22Rv1 (cell line): Measurements from ENCODE around the gene SLC4A1.

Experiments used
- ZFX ChIP-seq: fragments of 450-650 bp; IDR thresholded peaks from 2 replicates; pipeline ENCODE4 v1.6.1; 2017; ENCODE audit warnings: antibody characterized with exemption, borderline replicate concordance
- TF ChIP-seq, protein P1 (sequence below): fragments of 450-650 bp; IDR thresholded peaks from 2 replicates; pipeline ENCODE4 v1.5.1; 2017; ENCODE audit warnings: mild to moderate bottlenecking

DNA sequence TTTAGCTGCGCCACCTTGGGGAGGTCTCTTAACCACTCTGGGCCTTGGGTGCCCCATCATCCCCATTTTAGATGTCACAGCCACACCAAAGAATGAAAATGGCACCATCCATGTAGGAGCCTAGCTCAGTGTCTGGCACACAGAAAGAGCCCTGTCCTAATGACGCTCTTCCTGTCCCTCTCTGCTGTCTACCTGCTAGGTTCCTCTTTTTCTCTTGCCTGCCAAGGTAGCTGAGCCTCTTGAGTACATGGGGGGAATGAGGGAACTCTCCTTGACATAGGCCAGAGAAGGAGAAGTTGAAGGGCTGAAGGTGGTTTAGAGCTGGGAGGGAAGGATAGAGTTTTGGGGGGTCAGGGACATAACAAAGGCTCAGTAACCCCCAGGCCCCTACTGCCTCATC is 42.3 kb upstream of the SLC4A1 start:
- TF ChIP-seq, protein P1, sequence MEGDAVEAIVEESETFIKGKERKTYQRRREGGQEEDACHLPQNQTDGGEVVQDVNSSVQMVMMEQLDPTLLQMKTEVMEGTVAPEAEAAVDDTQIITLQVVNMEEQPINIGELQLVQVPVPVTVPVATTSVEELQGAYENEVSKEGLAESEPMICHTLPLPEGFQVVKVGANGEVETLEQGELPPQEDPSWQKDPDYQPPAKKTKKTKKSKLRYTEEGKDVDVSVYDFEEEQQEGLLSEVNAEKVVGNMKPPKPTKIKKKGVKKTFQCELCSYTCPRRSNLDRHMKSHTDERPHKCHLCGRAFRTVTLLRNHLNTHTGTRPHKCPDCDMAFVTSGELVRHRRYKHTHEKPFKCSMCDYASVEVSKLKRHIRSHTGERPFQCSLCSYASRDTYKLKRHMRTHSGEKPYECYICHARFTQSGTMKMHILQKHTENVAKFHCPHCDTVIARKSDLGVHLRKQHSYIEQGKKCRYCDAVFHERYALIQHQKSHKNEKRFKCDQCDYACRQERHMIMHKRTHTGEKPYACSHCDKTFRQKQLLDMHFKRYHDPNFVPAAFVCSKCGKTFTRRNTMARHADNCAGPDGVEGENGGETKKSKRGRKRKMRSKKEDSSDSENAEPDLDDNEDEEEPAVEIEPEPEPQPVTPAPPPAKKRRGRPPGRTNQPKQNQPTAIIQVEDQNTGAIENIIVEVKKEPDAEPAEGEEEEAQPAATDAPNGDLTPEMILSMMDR, result no peak
- no peak for TF ChIP-seq ZFX
